NCI-H1105 (cell line): ENCODE data around the gene SPR.

Experiments used
- DNase-seq: peaks from one replicate; lab custom pipeline; 2025; lab: John Stamatoyannopoulos, UW

Gene SPR

DNA sequence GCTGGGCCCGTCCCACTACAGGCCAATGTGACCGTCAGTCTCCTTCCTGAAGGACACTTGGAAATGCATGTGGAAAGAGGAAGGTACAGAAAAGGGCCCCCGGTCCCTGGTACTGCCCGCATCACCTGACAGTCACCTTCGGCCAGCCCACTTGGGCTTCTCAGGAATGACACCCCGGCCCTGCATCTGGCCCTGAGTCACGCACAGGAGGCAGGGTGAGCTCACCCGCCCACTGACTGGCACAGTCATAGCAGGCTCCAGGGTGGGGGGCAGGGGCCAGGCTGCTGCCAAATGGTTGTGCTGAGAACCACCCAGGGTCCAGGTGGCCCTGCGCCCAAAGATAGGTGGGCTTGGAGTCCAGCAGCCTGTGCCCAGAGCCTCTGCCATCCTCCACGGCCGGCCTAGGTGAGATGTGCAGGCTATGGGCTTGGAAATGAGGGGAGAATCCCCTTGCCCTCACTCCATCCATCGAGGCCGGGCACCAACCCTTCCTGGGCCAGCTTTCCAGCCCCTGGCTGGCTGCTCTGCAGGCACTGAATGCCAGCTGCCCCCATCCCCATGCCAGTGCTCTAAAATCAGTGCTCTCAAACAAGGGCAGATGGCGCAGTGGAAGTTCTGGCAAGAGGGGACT, 44.2 kb downstream of the SPR start:
- DNase-seq: no peak

DNA sequence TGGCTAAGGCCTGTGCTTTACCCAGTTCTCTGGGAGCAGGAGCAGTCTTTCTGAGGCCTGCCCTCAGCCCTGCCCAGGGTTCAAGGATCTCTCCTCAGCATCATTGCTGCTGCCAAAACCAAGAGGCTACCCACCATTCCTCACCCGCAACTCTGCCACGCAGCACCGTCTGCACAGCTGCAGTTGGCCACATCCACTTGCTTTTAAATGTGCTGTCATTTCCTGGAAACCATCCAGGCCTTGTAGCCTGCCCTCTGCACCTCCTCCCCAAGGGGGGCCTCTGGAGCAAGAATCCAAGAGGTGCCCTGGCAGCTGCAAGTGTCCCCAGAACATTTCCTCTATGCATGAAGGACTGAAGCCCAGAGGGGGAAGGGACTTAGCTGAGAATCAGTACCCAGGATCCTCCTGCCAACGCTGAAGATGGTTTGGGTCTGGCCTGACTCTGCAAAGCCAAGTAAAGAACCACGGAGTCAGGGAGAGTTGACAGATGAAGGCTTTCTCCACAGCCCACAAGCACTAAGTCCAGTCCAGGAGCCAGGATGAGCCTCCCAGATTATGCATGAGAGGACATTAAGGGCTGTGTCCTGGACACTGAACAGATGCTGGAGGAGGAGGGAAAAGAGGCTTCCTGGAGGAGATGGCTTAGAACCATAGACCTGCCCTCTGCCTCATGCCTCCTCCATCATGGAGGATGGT, 45.0 kb downstream of the SPR start:
- no peak for DNase-seq

DNA sequence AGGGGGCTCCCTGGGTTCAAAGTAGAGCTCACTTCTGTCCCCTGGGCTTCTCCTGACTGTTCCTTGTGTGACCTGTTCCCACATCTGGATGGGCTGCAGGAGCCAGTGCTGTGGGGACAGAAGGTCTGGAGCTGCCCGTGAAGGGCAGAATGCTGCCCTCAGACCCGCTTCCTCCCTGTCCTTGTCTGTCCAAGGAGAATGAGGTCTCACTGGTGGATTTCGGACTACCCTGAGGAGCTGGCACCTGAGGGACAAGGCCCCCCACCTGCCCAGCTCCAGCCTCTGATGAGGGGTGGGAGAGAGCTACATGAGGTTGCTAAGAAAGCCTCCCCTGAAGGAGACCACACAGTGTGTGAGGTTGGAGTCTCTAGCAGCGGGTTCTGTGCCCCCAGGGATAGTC, 45.6 kb downstream of the SPR start:
- no peak for DNase-seq

DNA sequence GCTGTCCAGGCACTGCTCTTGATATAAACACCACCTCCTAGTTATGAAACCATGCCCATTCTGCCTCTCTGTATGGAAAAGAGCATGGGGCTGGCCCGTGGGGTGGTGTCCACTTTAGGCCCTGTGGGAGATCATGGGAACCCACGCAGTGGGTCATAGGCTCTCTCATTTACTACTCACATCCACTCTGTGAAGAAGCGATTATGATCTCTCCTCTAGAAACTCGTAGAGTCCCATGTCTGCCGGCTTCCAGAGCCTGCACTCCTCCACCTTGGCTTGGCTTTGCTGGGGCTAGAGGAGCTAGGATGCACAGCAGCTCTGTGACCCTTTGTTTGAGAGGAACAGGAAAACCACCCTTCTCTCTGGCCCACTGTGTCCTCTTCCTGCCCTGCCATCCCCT, 46.0 kb downstream of the SPR start:
- no peak for DNase-seq

DNA sequence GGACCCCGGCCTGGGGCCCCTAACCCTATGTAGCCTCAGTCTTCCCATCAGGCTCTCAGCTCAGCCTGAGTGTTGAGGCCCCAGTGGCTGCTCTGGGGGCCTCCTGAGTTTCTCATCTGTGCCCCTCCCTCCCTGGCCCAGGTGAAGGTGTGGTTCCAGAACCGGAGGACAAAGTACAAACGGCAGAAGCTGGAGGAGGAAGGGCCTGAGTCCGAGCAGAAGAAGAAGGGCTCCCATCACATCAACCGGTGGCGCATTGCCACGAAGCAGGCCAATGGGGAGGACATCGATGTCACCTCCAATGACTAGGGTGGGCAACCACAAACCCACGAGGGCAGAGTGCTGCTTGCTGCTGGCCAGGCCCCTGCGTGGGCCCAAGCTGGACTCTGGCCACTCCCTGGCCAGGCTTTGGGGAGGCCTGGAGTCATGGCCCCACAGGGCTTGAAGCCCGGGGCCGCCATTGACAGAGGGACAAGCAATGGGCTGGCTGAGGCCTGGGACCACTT, 46.5 kb downstream of the SPR start:
- DNase-seq: no peak

DNA sequence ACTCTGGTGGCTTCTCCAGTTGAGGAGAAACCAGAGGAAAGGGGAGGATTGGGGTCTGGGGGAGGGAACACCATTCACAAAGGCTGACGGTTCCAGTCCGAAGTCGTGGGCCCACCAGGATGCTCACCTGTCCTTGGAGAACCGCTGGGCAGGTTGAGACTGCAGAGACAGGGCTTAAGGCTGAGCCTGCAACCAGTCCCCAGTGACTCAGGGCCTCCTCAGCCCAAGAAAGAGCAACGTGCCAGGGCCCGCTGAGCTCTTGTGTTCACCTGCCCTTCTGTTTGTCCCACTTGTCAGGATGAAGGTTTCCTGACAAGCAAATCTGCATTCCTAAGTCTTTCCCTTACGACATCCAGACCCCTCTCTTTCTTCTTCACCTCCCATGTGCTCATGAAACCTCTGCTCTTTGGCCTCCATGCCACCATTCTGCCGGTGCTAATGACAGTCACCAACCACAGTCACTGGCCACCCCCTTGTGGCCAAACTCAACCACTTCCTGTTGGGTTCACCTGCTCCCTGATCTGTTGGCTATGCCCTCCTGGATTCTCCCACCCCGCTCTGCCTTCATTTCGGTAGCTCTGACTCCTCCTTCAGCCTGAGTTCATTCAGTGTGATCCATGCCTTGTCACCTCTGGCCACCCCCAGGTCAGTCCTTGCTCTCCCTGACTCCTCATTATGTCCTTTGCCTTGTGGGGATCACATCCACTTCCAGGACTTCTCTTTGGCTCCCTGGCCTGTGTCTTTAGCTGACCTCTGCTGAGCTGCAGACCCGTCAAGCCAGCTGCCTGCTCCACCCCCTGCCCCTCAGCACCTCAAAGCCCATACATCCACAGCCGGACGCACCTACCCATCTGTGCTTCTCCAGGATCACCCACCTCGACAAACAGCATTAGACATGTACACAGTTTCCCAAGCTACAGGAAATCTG, 47.7 kb downstream of the SPR start:
- no peak for DNase-seq

DNA sequence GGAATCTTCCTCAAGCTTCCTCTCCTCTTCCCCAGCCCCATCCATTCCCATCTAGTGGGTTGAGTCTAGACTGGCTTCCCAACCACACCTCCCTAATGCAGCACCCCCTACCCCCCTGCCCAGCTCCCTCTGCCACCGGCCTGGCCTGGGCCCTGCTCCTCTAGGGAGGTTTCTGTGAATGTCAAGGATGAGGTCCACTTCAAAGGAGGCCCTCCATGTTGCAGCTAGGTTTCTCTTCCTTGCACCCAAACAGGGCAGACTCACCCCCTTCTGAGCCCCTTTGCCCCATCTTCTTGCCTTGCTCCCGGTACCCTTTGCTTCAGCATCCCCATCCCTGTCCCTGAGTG, 48.4 kb downstream of the SPR start:
- DNase-seq: no peak

DNA sequence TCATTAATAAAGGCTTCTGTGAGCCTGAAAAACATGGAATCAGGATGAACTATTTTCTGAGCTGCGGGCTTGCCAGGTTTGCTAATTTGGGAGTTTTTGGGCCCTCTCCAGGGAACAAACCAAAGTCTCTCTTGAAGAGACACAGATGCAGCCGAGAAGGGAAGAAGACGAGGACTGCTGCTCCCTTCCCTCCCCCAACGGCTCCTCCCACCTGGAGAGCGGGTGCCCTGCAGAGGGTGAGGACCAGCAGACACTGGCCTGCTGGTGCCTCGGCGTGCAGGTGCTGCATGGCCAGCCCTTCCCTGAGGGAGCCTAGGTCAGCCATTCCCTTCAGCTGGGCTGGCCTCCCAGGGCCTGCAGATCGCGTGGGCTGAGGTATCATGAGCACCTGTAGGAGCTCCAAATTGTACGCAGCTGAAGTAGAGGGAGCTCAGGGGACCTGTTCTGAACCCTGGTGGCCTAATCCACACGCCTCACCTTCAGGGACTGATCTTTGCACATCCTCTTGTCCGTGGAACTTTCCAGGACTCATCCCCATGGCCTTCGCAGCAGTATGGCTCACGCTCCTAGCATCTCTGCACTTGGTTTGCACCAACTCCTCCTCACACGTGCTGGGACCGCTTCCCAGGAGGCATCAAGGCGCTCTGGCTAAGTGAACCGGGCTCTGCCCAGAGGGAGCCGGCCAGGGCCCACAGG, 49.6 kb downstream of the SPR start:
- DNase-seq: no peak

DNA sequence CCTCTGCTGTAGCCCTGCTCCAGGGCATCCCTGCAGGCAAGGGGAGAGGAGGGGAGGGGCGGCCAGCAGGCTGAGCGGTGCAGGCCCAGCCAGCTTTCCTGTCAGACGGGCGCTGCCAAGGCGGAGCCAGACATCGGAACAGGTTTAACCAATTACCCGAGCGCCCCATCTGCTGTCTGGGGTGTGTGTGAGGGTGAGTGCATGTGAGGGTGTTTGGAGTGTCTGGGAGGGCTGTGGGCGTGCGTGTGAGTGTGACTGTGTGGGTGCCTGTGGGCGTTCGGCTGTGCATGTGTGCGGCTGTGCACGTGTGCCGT, 50.1 kb downstream of the SPR start:
- no peak for DNase-seq

DNA sequence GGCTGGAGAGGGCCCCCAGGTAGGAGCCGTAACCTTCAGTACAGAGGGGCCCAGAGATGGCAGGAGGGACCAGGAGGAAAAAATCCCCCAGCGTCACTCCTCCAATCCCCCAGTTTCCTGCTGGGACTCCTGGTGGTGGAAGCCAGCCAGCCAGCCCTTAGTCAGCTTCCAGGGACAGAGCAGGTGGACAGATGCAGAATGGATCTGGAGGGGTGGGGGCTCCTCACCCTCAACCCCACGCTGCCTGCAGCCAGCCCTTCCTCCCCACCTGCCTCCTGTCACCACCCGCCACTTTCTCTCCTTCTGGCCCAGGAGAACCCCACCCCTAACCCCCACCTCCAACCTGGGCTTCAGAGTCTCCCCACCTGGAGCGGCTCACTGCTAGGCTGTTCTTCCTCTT, 51.2 kb downstream of the SPR start:
- DNase-seq: no peak

DNA sequence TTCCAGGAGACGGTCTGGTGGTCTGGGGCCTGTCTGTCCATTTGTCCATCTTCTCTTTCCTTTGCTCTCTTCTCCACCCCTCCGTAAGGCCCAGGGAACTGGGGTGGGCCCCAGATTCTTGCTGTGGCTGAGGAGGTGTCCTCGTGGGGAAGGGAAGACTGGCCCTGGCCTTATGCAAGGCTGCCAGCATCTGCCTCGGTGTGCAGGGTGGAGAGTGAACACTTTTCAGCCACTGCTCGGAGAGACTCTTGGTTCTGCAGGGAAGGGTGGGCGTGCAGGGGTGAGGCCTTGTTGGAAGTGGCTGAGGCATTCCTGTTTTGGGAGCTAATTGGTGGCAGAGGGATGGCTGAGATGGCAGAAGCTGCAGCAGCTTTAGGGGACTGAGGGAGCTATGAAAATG, 53.2 kb downstream of the SPR start:
- DNase-seq: no peak

DNA sequence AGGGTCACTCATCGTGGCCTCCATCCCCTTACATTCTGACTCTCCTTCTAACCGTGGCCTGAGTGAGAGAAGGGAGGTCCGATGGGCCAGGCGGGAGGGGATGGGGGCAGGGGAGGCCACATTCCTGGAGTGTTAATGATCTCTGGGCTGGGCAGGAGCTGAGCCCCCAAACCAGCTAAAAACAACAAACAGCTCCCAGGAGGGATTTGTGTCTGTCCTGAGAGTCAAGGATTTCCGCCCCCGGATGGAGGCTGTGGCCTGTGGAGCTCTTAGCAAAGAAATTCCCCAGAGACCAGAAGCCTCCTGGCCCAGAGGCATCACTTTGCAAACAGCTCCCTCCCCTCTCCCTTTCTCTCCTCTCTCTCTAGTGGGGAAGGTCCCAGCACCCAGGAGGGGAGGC, 53.6 kb downstream of the SPR start:
- DNase-seq: no peak
